CD4-positive, alpha-beta memory T cell (primary cell): ENCODE measurements around the gene CDC42EP4. TPM values are rescaled to one million over a fixed set of nuclear protein-coding genes. Genes with fewer than 3 reads are reported as not detected.
"Not testable (repeated sequence)": the region's sequence is repeated elsewhere in the genome, so short reads cannot be mapped to it uniquely, and the experiment has no call there.

Source experiments
- CTCF ChIA-PET: fragments of 350-600 bp; sonication (Branson Sonifier 250); formaldehyde crosslinking; loops from one replicate; lab custom pipeline; 2021; ENCODE audit warnings: inconsistent platforms; ENCODE audit not compliant: partially characterized antibody; lab: Charles Lee
- POLR2A ChIA-PET: fragments of 350-600 bp; sonication (Branson Sonifier 250); formaldehyde crosslinking; loops from one replicate; lab custom pipeline; 2021; ENCODE audit not compliant: partially characterized antibody; lab: Charles Lee
- DNase-seq, 5 donors: peaks; one replicate each; pipeline versions ENCODE4 v3.0.0 to v3.0.0-alpha.2; 2020 to 2022; ENCODE audit warnings: mixed read lengths in 1 of 5
- H3K27ac ChIP-seq: one replicate; pipeline ENCODE4 v1.7.0; 2013; ENCODE audit warnings: low read depth, low read length
- H3K27me3 ChIP-seq: 2 replicates; pipeline ENCODE4 v1.7.0; 2013; ENCODE audit warnings: mild to moderate bottlenecking, low read length, moderate library complexity; ENCODE audit not compliant: insufficient read depth
- H3K36me3 ChIP-seq: 2 replicates; pipeline ENCODE4 v1.7.0; 2013; ENCODE audit warnings: mild to moderate bottlenecking, low read length, moderate library complexity; ENCODE audit not compliant: insufficient read depth
- H3K4me1 ChIP-seq: 2 replicates; pipeline ENCODE4 v1.7.0; 2013; ENCODE audit warnings: mild to moderate bottlenecking, low read length, moderate library complexity; ENCODE audit not compliant: insufficient read depth
- H3K4me3 ChIP-seq, 2 donors: one replicate each; pipeline ENCODE4 v1.7.0; 2013; ENCODE audit warnings: low read length in 2 of 2, mild to moderate bottlenecking in 1 of 2
- H3K9me3 ChIP-seq, 2 donors: one replicate each; pipeline ENCODE4 v1.7.0; 2013; ENCODE audit warnings: low read length in 2 of 2, control low read depth in 1 of 2; ENCODE audit not compliant: control insufficient read depth in 1 of 2
- H3K27ac Mint-ChIP-seq, 7 donors: one replicate each; pipeline ENCODE4 v1.8.0; 2020 to 2021; ENCODE audit warnings: mixed read lengths in 7 of 7, mild to moderate bottlenecking in 6 of 7, inconsistent platforms in 3 of 7, moderate library complexity in 3 of 7
- H3K27me3 Mint-ChIP-seq, 2 donors: one replicate each; pipeline ENCODE4 v1.8.0; 2020 to 2021; ENCODE audit warnings: mixed read lengths in 2 of 2
- H3K36me3 Mint-ChIP-seq, 2 donors: one replicate each; pipeline ENCODE4 v1.8.0; 2020 to 2021; ENCODE audit warnings: mixed read lengths in 2 of 2, inconsistent platforms in 1 of 2, mild to moderate bottlenecking in 1 of 2
- H3K4me1 Mint-ChIP-seq, 4 donors: one replicate each; pipeline ENCODE4 v1.8.0; 2020 to 2021; ENCODE audit warnings: mixed read lengths in 4 of 4, mild to moderate bottlenecking in 1 of 4
- H3K4me3 Mint-ChIP-seq, 8 donors: one replicate each; pipeline ENCODE4 v1.8.0; 2020 to 2021; ENCODE audit warnings: mixed read lengths in 8 of 8, mild to moderate bottlenecking in 7 of 8, moderate library complexity in 6 of 8, inconsistent platforms in 3 of 8
- H3K9me3 Mint-ChIP-seq, 8 donors: one replicate each; pipeline ENCODE4 v1.8.0; 2020 to 2021; ENCODE audit warnings: mixed read lengths in 8 of 8, mild to moderate bottlenecking in 5 of 8, inconsistent platforms in 3 of 8, moderate library complexity in 1 of 8
- intact Hi-C: fragments of 100-400 bp; cut with micrococcal nuclease; formaldehyde crosslinking; loops from one replicate; pipeline ENCODE4 v1.15.1; 2023
- polyA plus RNA-seq, 2 donors: library from polyadenylated mRNA; unstranded; fragments of 300-500 nt; fragmentation: Illumina TruSeq; gene quantifications; one replicate each; pipeline ENCODE4 v1.2.3, GENCODE V29; 2021
- total RNA-seq, 2 experiments: library from RNA; stranded (reverse); gene quantifications; one replicate each; pipeline ENCODE4 v1.2.3, GENCODE V29; 2021

CDC42EP4 gene
- total and polyA plus RNA-seq, 4 experiments from 2014 or later: 0.37 to 1.4 (median 1.0) TPM

DNA sequence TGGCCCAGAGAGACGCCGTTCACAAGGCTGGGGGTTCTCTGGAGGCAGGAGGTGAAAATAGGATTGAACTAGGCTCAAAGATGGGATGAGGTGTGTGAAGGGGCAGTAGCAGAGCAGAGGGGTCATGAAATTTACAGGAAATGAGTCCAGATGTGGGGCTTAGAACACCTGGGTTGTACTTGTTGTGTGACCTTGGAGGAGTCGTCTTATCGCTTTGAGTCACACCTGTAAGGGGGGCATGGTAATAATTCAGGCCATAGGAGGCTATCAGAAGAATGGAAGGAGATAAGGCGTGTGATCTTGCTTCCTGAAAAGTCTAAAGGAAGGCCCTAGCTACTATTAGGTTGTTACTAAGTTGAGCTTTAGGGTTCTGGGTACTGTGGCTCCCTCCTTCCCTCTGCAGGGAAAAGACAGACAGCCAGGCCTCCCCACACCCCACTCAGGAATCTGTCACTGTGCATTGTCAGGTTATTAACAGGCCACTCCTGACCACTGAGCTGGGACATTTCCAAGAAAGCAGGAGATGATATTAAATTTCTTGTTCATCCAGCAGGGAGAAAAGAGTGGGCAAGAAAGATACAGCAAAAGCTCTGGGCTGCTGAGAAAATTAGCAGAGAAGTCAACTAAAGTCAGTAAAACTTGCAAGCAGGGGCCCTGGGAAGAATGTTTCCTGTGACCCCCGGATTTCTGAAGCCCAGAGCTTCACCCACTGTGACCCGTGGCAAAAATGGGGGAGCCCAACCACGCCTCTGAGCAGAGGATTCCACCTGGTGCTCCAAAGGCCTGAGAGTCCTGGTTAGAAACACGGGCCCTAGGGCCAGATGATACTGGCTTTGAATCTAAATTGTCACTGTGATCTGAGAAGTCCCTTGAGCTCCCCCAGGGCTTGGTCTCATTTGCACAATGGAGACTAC, 6.0 kb upstream of the CDC42EP4 start:
- DNase-seq: no peak
- H3K27me3 ChIP-seq: no peaks in the 10 kb centered on the region
- no peaks in the 10 kb centered on the region for H3K27me3 Mint-ChIP-seq
- no peaks in the 10 kb centered on the region for H3K9me3 ChIP-seq
- no peak overlapping the region for H3K4me3 Mint-ChIP-seq
- peaks cover 0 to 5% (median 2%) of the 10 kb centered on the region in 4 donors for H3K4me1 Mint-ChIP-seq
- H3K36me3 ChIP-seq: no peaks in the 10 kb centered on the region
- intact Hi-C loops: no loop called here
- ChIA-PET CTCF (no interaction called here), POLR2A (no interaction called here)
- no peaks in the 10 kb centered on the region for H3K9me3 Mint-ChIP-seq
- H3K36me3 Mint-ChIP-seq: no peaks in the 10 kb centered on the region
- H3K4me3 ChIP-seq: no peak overlapping the region
- no peak overlapping the region for H3K27ac ChIP-seq
- H3K4me1 ChIP-seq: no peaks in the 10 kb centered on the region
- H3K27ac Mint-ChIP-seq: peak overlapping the region in 1 of 7 donors; percentile 57

DNA sequence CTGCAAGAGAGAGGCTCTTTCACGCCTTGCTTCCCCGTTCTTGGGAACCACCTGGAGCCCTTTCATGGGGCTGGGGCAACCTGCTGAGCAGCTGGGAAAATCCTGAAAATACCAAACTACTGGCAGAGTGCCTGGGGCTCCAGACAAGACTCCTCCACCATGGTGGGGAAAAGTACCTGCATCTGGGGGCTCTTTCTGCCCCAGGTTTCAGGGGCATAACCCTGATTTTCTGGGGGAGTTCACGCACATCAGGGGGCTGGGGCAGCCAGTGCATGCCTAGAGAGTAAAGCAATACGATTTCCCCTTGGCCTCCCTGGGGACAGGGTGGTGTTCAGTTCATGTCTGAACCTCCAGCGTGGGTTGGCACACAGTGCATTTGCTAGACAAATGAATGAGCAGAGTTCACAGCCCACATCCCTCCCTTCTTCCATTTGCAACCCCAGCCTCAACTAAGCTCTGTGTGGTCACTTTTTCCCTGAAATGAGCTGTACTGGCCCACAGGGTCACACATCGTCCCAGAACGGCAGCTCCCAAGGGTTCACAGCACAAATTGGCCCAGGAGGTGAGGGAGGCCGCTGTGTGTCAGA, 5.2 kb upstream of the CDC42EP4 start:
- H3K36me3 Mint-ChIP-seq: no peaks in the 10 kb centered on the region
- no peak overlapping the region for H3K4me3 Mint-ChIP-seq
- no peaks in the 10 kb centered on the region for H3K27me3 Mint-ChIP-seq
- H3K27ac Mint-ChIP-seq: no peak overlapping the region
- H3K4me1 Mint-ChIP-seq: peaks cover 0 to 6% (median 4%) of the 10 kb centered on the region in 4 donors
- no peaks in the 10 kb centered on the region for H3K9me3 Mint-ChIP-seq
- ChIA-PET CTCF (interaction anchor here (1.1 kb wide), 1 partner anchor 62 kb away, joined by 3 read pairs; no protein-coding TSS in a partner anchor), POLR2A (no interaction called here)
- H3K4me3 ChIP-seq: no peak overlapping the region
- intact Hi-C loops: no loop called here
- peaks cover 5% of the 10 kb centered on the region for H3K4me1 ChIP-seq
- DNase-seq: no peak
- H3K9me3 ChIP-seq: no peaks in the 10 kb centered on the region
- H3K27me3 ChIP-seq: no peaks in the 10 kb centered on the region
- H3K27ac ChIP-seq: no peak overlapping the region
- no peaks in the 10 kb centered on the region for H3K36me3 ChIP-seq

DNA sequence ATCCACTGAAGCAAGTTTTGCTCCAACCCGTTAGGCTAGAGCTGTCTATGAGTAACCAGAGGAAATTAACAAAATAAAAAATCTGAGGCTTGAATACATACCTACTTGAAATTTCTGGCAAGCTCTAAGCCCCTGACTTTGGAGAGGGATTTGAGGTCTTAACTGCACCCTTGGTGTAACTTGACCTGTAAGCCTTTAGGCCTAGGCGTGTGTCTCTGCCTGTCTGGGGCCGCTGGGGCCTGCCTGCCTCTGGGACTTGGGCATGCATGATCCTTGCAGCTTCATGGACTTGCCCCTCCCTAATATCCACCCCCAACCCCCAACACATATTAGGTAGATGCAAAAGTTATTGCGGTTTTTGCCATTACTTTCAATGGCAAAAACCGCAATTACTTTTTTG, 3.7 kb upstream of the CDC42EP4 start:
- Mint-ChIP-seq H3K4me1 (peaks cover 1 to 8% (median 4%) of the 10 kb centered on the region in 4 donors), H3K36me3 (peaks cover 0 to 2% of the 10 kb centered on the region in 2 donors), H3K27ac (no peak overlapping the region), H3K9me3 (no peaks in the 10 kb centered on the region), H3K4me3 (no peak overlapping the region), H3K27me3 (no peaks in the 10 kb centered on the region)
- H3K27ac ChIP-seq: no peak overlapping the region
- ChIA-PET POLR2A (no interaction called here), CTCF (no interaction called here)
- DNase-seq: no peak
- peaks cover 7% of the 10 kb centered on the region for H3K4me1 ChIP-seq
- no peak overlapping the region for H3K4me3 ChIP-seq
- intact Hi-C loops: no loop called here
- H3K27me3 ChIP-seq: no peaks in the 10 kb centered on the region
- H3K9me3 ChIP-seq: no peaks in the 10 kb centered on the region
- no peaks in the 10 kb centered on the region for H3K36me3 ChIP-seq

GRCh38 chr17:73313526-73314127, 1.8 kb upstream of the CDC42EP4 start:
- H3K4me3 Mint-ChIP-seq: peak overlapping the region in 7 of 8 donors; percentile 29 to 85 (median 39)
- ChIA-PET CTCF (interaction anchor here (0.7 to 0.8 kb wide), 2 partner anchors 122 to 587 kb away, joined by 3 read pairs; no protein-coding TSS in a partner anchor), POLR2A (no interaction called here)
- DNase-seq: no peak
- Histone ChIP-seq H3K4me1 (peaks cover 15% of the 10 kb centered on the region), H3K27me3 (no peaks in the 10 kb centered on the region), H3K9me3 (no peaks in the 10 kb centered on the region), H3K36me3 (no peaks in the 10 kb centered on the region), H3K27ac (no peak overlapping the region), H3K4me3 (no peak overlapping the region)
- peaks cover 6 to 19% (median 13%) of the 10 kb centered on the region in 4 donors for H3K4me1 Mint-ChIP-seq
- intact Hi-C loops: no loop called here
- H3K36me3 Mint-ChIP-seq: peaks cover 0 to 2% of the 10 kb centered on the region in 2 donors
- no peaks in the 10 kb centered on the region for H3K9me3 Mint-ChIP-seq
- peak overlapping the region in 6 of 7 donors; percentile 6 to 84 (median 31) for H3K27ac Mint-ChIP-seq
- H3K27me3 Mint-ChIP-seq: no peaks in the 10 kb centered on the region

DNA sequence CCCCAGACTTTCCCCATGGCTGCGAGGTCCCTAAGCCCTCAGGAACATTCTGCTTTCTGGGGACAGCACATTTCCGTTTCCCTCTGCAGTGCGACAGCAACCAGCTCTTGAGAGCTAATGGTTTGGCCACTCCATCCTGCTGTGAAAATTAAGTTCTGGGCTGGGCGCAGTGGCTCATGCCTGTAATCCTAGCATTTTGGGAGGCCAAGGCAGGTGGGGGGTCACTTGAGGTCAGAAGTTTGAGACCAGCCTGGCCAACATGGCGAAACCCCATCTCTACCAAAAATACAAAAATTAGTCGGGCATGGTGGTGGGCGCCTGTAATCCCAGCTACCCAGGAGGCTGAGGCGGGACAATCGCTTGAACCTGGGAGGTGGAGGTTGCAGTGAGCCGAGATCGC, 1.1 kb upstream of the CDC42EP4 start:
- CTCF ChIA-PET: interaction anchor here (1.5 to 2.5 kb wide), 3 partner anchors 58 to 587 kb away, joined by 3 to 9 read pairs (median 5); a partner anchor contains a TSS

DNA sequence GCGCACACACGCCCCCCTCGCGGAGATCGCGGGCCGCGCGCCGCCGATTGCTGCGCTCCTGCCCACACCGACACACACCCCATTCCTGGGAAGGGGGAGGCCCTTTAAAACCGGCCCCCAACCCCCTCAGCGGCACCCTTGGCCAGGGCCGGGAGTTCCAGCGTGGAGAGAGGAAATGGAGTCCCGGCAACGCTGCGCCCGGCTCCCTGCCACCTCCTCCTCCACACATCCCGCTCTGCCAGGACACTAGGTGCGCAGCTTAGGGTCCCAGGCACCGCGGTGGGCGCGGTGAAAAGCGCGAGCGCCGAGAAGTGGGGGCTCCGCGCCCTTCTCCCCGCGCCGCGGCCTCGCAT, 397 bp downstream of the CDC42EP4 start:
- H3K27ac ChIP-seq: peak overlapping the region; percentile 63

More for the DNA sequence above, 1.1 kb upstream of the CDC42EP4 start:
- Histone ChIP-seq H3K27ac (peak overlapping the region; percentile 63), H3K4me1 (peaks cover 15% of the 10 kb centered on the region)
- not testable (repeated sequence) for DNase-seq, H3K36me3 ChIP-seq, H3K9me3 Mint-ChIP-seq, H3K36me3 Mint-ChIP-seq, H3K27me3 Mint-ChIP-seq, H3K9me3 ChIP-seq, H3K4me3 ChIP-seq, H3K27me3 ChIP-seq
- POLR2A ChIA-PET: interaction anchor here (1.0 kb wide), 1 partner anchor 80 kb away, joined by 3 read pairs; a partner anchor contains a TSS
- intact Hi-C loops: loop anchor here (1.0 kb wide), 2 partner anchors 81 to 121 kb away; a partner anchor contains a TSS
- H3K4me1 Mint-ChIP-seq: peaks cover 6 to 19% (median 13%) of the 10 kb centered on the region in 4 donors
- H3K4me3 Mint-ChIP-seq: peak overlapping the region in 7 of 8 donors; percentile 85 to 92 (median 88)
- peak overlapping the region; percentile 61 to 82 (median 73) for H3K27ac Mint-ChIP-seq

More for the DNA sequence above, 397 bp downstream of the CDC42EP4 start:
- Mint-ChIP-seq H3K27ac (peak overlapping the region in 6 of 7 donors; percentile 31 to 88 (median 81)), H3K36me3 (peaks cover 0 to 2% of the 10 kb centered on the region in 2 donors), H3K27me3 (no peaks in the 10 kb centered on the region), H3K4me1 (peaks cover 6 to 19% (median 13%) of the 10 kb centered on the region in 4 donors), H3K4me3 (peak overlapping the region; percentile 85 to 92 (median 88)), H3K9me3 (no peaks in the 10 kb centered on the region)
- Histone ChIP-seq H3K4me1 (peaks cover 15% of the 10 kb centered on the region), H3K27me3 (no peaks in the 10 kb centered on the region), H3K4me3 (peak overlapping the region; percentile 57 to 80), H3K9me3 (no peaks in the 10 kb centered on the region), H3K36me3 (no peaks in the 10 kb centered on the region)
- peak in 1 of 5 donors; percentile 9 for DNase-seq
- POLR2A ChIA-PET: interaction anchor here (0.7 to 1.9 kb wide), 4 partner anchors 74 to 585 kb away, joined by 3 to 5 read pairs (median 4); partner anchors contain the start of gene COG1
- intact Hi-C loops: loop anchor here (1.0 to 2.0 kb wide), 2 partner anchors 59 to 585 kb away; no protein-coding TSS in a partner anchor
- CTCF ChIA-PET: interaction anchor here (0.6 to 2.5 kb wide), 7 partner anchors 8 to 69 kb away, joined by 3 to 9 read pairs (median 4); no protein-coding TSS in a partner anchor
